GM13977 (cell line): ENCODE data around the gene HLA-DRA.
"Not testable (repeated sequence)": the region's sequence is repeated elsewhere in the genome, so short reads cannot be mapped to it uniquely, and the experiment has no call there.

Experiments
- DNase-seq: peaks from one replicate; pipeline ENCODE4 v3.0.0; 2012; ENCODE audit warnings: low spot score
- CTCF ChIP-seq: IDR thresholded peaks from 2 replicates; pipeline ENCODE4 v1.5.1; 2012; ENCODE audit warnings: mild to moderate bottlenecking, control low read depth; ENCODE audit not compliant: insufficient read depth; ENCODE audit errors: extremely low read depth, missing control alignments
- in situ Hi-C: fragments of 300-500 bp; cut with MboI; formaldehyde crosslinking; loops from one replicate; pipeline ENCODE4 v1.12.0; 2022; ENCODE audit warnings: low sequenced_read_pairs, low pct_unique_long_range_greater_than_20kb, mixed read lengths, inconsistent platforms; ENCODE audit not compliant: unreplicated experiment

The HLA-DRA gene

GRCh38 chr6:32427934-32428474 lies 11.7 kb upstream of the HLA-DRA start:
- in situ Hi-C loops, result no loop called here
- TF ChIP-seq CTCF, result no peak
- no peak for DNase-seq

- no peak for TF ChIP-seq CTCF
- in situ Hi-C loops, result no loop called here
- DNase-seq, result no peak
These were observed 9.5 kb upstream of the HLA-DRA start for GRCh38 chr6:32430179-32430578.

GRCh38 chr6:32431142-32431541 lies 8.5 kb upstream of the HLA-DRA start:
- TF ChIP-seq CTCF, result no peak
- in situ Hi-C loops, result no loop called here
- no peak for DNase-seq

GRCh38 chr6:32432050-32432450 lies 7.6 kb upstream of the HLA-DRA start:
- DNase-seq, result peak; percentile 23
- in situ Hi-C loops, result no loop called here
- TF ChIP-seq CTCF, result peak; percentile 49

- in situ Hi-C loops, DNase-seq: not testable (repeated sequence)
These were observed 5.7 kb upstream of the HLA-DRA start for GRCh38 chr6:32433950-32434349.

GRCh38 chr6:32436186-32436585 lies 3.5 kb upstream of the HLA-DRA start:
- in situ Hi-C loops, result no loop called here
- TF ChIP-seq CTCF, result no peak
- DNase-seq, result no peak

- in situ Hi-C loops, result no loop called here
- peak; percentile 44 for DNase-seq
- TF ChIP-seq CTCF, result no peak
These were observed 2.5 kb upstream of the HLA-DRA start for GRCh38 chr6:32436995-32437836.
